NCI-H2227 (cell line): ENCODE measurements around the gene KCNT1.

Experiments
- DNase-seq: peaks from one replicate; lab custom pipeline; 2025; ENCODE audit not compliant: unreplicated experiment; lab: John Stamatoyannopoulos, UW

Gene KCNT1

GRCh38 chr9:135777623-135778177 is 75.7 kb downstream of the KCNT1 start:
- no peak for DNase-seq

- no peak for DNase-seq
Observed at GRCh38 chr9:135778421-135778820, 76.4 kb downstream of the KCNT1 start.

- DNase-seq = no peak
Observed at GRCh38 chr9:135779571-135779970, 77.6 kb downstream of the KCNT1 start.

DNA sequence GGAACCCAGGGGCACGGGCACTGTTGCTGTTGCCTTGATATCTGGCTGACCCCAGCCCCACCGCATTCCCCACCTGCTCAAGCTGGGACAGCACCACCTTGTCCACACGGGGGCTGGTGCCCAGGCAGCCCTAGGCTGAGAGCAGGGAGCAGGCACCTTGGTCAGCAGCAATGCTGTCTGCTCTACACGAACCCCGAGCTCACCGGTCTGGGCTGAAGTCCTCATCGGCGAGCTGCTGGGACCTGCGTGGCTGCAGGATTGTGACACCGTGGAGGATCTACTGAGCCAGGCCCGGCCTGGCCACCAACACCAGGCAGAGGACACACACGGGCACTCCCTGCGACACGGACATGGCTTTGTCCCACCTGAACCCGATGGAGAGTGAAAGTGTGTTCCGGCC is 78.1 kb downstream of the KCNT1 start:
- DNase-seq = no peak

GRCh38 chr9:135780626-135781025 is 78.6 kb downstream of the KCNT1 start:
- no peak for DNase-seq

DNA sequence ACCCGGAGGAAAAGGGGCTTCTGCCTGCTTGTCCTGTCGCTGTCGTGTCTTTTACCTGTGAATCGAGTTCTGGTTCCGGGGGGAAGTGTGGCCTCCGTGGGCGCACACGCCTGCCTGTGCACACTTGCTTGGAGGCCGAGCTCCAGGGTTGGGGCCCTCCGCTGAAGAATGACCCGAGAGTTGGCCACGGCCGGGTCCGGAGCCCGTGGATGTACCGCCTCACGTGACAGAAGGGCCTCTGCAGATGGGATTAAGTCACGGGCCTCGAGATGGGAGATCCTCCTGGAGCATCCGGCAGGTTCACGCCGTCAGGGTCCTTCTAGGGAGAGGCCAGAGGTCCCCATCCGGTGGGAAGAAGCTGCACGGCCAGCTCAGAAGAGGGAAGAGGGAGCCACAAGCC is 81.0 kb downstream of the KCNT1 start:
- no peak for DNase-seq

DNA sequence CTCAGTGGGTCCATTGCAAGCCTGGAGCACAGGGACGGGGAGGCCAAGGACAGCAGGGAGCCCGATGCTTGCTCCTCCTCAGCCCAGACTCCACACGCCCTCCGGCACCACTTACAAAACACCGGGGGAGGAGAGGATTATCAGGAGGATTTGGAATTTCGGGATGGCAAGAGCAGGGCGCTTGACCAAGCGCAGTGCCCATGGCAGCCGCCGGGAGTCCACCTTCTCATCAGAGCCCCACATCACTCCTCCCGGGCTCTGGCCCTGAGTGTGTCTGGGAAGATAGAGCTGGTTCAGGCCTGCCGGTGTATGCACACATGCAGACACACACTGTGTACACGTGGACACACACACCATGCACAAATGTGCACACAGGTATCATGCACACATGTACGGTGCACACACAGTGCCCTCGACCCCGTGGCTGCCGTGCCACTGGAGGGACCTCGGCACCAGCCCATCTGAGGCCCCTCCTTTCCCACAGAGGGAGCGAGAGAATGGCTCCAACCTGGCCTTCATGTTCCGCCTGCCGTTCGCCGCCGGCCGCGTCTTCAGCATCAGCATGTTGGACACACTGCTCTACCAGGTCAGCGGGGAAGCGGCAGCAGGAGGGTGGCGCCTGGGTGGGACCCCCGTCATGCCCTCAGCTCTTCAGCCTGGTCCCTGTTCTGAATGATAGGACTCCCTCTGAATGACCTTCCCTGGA is 81.7 kb downstream of the KCNT1 start:
- no peak for DNase-seq

GRCh38 chr9:135785013-135785575 is 83.1 kb downstream of the KCNT1 start:
- no peak for DNase-seq

DNA sequence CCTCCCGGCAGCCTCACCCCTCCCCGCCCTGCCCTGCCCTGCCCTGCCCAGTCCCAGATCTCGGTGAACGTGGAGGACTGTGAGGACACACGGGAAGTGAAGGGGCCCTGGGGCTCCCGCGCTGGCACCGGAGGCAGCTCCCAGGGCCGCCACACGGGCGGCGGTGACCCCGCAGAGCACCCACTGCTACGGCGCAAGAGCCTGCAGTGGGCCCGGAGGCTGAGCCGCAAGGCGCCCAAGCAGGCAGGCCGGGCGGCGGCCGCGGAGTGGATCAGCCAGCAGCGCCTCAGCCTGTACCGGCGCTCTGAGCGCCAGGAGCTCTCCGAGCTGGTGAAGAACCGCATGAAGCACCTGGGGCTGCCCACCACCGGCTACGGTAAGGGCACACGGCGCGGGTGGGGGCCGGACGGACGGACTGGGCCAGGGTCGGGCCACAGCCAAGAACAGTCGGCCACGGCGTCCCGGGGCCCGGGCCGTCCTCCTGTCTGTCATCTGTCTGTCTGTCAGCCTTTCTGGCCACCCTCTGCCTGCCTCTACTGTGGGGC is 84.2 kb downstream of the KCNT1 start:
- DNase-seq = no peak

DNA sequence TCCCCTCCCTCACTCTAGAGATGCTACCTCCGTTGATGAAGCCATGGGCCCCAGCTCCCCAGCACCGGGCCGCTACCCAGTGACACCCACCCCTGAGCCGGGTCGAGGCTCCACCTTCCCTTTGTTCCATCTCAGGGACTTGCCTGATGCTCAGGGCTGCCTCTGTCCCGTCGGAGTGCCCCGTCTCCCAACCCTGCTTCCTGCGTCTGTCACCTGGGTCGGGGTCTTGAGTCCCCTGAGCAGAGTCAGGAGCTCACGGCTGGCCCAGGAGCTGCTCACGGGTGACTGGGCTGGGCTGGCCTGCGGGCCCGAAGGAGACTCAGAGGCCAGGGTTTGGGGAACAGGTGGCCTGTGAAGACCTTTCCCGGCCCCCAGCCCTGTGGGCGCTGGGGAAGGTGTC is 85.3 kb downstream of the KCNT1 start:
- DNase-seq = no peak

- DNase-seq = no peak
Observed at GRCh38 chr9:135787776-135788575, 86.0 kb downstream of the KCNT1 start.

DNA sequence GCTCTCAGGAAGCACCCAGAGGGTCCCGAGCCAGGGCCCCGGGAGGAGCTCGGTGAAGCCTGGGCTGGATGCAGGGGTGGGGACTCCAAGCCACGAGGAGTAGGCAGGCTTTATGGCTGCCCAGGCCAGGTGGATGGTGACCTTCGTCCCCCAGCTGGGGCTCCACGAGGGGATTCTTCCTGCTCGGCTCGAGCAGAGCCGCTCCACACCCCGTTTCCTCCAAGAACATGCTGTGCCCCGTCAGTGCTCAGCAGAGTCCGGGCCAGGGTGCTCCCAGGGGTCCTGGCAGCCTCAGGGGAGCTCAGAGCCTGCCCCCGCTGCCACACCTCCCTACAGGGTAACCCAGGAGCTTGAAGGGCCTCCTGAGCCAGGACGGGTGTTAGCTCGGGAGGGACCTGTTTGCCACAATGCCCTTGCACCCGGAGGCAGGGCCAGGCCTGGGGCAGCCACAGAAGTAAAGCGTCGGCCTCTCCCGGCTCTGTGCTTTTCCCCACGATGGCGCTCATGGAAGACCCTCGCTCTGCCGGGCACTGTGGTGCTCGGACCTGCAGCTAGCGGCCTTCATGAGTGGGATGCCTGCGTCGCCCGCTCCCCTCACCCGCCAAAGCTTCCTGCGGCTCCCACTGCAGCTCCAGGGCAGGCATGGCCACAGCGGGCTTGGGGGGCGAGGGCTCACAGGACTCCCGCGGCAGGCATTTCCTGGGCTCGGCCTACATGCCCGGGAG is 86.8 kb downstream of the KCNT1 start:
- DNase-seq = no peak

- DNase-seq = no peak
Observed at GRCh38 chr9:135789838-135790291, 87.9 kb downstream of the KCNT1 start.

DNA sequence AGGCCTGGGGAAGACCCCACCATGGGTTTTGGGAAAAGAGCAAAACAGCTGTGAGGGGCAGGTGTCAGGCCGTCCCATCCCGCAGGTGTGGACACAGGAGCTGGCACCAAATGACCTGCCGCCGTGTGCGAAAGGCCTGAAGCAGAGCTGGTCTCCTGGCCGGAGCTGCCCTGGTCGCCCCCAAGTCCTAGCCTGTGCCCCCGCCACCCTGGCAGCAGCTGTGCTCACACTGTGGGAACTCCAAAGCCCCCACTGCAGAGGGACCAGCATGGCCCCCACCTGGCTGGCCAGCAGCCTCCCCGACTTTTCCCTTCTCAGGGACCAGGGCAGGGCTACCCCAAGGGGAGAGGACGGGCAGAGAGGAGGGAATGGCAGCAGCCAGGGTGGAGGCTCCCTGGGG is 88.4 kb downstream of the KCNT1 start:
- no peak for DNase-seq

- no peak for DNase-seq
Observed at GRCh38 chr9:135790850-135791249, 88.9 kb downstream of the KCNT1 start.

DNA sequence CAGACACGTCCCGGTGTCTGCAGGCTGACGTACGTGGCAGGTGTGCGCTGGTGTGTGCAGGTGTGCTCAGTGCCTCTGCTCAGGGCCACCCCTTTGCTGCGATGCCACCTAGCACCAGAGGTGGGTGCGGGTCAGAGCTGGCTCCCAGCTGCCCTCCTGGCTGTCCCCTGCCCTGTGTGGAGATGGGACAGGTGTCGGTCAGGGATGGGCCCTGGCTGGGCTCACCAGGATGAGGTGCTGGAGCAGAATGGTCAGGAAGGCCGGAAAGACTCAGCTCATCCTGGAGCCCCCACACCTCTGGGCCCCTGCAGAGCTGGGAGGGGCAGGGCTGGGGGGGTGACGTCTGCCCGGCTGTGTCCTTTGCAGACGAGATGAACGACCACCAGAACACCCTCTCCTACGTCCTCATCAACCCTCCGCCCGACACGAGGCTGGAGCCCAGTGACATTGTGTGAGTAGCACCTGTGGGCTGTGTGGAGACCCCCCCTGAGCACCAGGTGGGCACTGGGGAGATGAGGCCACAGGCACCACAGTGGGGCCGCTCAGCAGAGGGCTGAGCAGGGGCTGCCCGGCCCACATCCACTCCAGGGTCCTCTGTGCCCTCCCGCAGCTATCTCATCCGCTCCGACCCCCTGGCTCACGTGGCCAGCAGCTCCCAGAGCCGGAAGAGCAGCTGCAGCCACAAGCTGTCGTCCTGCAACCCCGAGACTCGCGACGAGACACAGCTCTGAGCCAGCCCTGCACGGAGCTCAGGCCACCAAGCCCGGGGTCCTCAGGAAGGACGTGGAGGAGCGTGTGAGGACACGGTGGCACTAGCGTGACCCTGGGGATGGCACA is 89.7 kb downstream of the KCNT1 start:
- DNase-seq = no peak

DNA sequence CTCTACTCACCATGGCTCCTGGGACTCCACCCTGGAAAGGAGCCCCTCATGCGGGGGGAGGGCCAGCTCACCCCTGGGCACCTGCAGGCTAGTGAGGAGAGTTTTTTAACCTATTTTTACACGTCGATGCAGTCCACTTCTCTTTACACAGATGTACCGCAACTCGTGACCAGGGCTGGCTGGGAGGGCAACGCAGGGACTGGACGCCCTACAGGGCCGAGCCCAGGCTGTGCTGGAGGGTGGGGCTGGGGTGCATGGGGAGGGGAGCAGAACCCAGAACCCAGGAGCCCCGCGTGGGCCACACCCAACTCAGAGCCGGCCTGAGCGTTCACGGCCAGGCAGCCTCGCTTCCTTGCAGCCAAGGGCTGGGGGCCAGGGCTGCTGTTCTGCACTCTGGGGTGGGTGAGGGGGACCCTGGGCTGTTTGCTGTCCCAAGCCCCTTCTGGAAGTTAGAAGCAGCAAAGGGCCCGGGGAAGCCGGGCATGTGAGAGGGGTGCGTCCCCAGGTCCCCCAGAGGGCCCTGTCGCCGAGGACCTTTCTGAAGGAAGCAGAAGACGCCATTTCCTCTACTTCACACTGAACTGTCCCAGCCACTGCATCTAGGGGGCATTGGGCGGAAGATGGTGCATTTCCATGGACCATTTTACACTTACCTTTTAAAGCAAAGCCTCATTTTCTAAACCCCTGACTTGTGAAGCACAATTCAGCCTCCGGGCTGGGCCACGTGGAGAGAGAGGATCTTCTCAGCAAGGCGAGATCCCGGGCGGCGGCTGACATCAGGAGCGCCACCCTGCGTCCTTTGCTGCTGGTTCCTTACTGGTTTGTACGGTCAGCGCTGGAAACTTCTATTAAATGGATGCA is 90.5 kb downstream of the KCNT1 start:
- no peak for DNase-seq

DNA sequence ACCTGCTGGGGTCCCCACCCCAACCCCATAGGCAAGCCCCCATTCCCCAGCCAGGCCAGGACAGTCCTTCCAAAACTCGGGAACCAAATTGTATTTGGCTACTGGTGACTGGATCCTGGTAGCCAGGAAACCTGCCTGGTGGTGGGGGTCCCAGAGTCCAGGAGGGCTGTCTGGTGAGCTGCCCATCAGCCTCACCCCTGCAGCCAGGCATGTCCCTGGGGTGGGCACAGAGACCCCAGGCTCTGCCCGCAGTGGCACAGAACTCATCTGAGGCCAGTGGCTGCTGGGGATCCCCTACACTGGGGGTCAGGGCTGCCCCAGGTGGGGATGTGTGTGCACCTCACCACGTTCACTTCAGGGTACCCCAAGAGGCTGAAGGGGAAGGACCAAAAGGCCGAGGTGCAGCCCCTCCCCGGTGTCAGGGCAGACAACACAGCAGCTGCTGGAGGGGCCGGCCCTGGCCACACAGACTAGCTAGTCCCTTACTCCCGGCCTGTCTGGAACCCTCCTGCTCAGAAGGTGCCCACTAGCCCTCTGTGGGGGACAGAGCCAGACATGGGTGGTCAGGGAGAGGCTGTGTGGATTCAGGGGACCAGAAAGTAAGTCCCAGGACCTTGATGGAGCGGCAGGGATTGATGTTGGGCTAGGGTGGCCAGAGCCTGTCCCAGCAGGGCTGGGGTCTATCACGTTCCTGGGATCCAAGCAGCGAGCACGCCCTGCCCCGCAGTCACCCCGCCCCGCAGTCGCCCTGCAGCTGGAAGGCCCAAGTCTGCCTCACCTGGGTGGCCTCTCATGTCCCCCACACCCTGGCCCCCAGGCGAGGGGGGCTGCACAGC is 91.5 kb downstream of the KCNT1 start:
- DNase-seq = no peak
